NT2/D1 (cell line): Measurements from ENCODE around the gene TTLL5.

Experiments
- SUZ12 ChIP-seq: IDR thresholded peaks from 2 replicates; pipeline ENCODE4 v1.6.1; 2011; ENCODE audit not compliant: insufficient read length, insufficient read depth; ENCODE audit errors: extremely low read depth
- YY1 ChIP-seq: IDR thresholded peaks from 2 replicates; pipeline ENCODE4 v1.6.1; 2011; ENCODE audit not compliant: insufficient read length, insufficient read depth
- ZNF274 ChIP-seq: IDR thresholded peaks from 2 replicates; pipeline ENCODE4 v1.6.1; 2011; ENCODE audit warnings: mild to moderate bottlenecking, low read depth, low read length

DNA sequence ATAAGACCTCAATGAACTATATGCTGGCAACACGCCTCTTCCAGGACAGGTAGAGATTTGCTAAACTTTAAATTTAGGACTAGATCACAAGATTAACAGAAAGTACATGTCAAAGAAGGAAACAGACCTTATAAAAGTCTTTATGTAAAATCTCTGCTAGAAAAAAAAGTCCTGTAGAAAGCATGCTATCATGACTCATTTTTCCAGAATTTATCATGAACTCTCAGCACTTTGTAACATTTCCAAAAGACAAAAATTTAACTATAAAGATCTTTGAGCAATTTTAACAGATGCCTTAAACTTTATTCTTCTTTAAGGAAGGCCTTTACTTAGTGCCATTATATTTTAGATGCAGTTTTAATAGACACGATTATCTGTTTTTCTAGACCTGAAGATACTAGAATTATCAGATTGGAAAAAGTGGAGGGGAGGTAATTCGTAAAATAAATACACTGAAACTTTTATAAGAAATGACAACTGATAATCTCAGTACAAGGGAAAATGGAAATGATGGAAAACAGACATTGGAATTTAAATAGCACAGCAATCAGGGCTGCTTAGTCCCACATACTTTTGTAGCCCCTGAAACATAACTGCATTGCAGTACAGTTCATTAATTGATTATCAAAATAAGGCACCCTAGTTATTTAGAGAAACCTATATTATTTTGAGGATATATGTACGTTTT, 92.0 kb downstream of the TTLL5 start:
- TF ChIP-seq YY1 = no peak
- TF ChIP-seq ZNF274 = no peak
- TF ChIP-seq SUZ12 = no peak
